GM21825 (cell line): Measurements from ENCODE around the gene POLN.
"Not testable (repeated sequence)": the region's sequence is repeated elsewhere in the genome, so short reads cannot be mapped to it uniquely, and the experiment has no call there.

Experiments used
- ATAC-seq: cut with Tn5 transposase; IDR thresholded peaks from one replicate; pipeline ENCODE4 v1.9.1; 2021; ENCODE audit warnings: mild to moderate bottlenecking, moderate library complexity; ENCODE audit not compliant: unreplicated experiment

The POLN gene

DNA sequence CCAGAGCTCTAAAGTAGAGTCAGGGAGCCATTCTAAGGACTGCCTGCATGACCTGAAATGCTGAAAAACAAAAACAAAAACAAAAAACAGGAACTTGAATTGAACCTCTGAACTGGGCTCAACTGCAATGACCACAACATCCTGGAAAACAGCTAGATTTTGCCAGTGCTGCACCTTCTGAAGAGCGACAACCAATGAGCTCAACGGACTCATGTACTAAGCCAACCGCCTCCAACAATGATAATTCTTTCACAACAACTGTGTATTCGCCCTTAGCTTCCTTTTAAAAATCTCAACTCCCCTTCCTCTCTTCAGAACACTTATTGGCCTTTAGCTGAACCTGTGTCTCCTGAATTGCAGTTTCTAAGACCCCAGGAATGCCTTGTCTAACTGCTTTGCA, 69.8 kb downstream of the POLN start:
- ATAC-seq = no peak

DNA sequence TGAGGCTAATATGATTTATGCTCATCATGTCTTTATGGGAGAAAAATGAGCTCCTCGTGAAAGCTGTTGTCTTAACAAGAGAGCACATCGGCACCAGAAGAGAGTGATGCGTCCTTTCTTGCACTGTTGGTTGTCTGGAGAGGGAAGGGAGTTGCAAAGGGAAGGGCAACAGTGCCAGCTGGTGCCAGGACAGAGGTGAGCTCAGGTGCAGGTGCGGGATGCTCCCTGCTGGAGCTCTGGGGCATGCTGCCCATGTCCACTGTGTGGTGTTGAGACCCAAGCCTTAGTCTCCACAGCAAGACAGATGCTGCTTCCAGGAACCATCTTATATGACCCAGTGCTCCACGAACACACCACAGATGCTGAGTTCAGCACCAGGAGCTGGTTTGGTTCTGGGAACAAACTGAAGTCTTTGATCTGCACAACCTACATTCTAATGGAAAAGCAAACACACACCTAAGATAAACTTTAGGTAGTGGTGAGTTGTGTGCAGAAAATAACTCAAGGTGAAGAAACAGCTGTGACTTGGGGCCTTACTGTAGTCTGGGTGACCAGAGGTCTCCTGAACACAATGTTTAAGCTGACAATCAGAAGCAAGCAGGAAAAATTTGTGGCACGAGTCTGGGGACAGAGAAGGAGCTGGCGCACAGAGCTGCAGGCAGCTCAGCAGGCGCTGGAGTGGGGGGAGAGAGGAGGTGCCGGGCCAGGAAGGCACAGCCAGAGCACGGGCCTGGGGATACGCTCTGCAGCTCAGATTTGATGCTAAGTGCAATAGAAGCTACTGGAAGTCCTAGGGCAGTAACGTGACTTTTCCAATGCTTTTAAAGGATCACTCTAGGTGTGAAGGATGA, 73.2 kb downstream of the POLN start:
- no peak for ATAC-seq

DNA sequence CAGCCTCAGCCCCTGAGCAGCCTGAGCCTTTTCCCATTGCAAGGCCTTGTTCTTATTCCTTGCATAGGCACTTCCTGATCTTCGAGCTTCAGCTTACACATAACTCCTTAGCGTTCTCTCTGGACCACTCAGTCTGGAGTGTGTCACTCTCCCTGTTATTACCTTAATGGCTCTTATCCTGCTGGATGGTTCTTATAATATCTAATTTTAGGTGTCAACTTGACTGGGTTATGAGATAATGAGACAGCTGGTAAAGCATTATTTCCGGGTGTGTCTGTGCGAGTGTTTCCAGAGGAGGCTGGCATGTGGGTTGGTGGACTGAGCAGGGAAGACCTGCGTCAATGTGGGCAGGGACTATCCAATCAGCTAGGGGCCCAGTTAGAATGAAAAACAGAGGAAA, 75.7 kb downstream of the POLN start:
- no peak for ATAC-seq

GRCh38 chr4:2165391-2165790, 76.5 kb downstream of the POLN start:
- no peak for ATAC-seq

DNA sequence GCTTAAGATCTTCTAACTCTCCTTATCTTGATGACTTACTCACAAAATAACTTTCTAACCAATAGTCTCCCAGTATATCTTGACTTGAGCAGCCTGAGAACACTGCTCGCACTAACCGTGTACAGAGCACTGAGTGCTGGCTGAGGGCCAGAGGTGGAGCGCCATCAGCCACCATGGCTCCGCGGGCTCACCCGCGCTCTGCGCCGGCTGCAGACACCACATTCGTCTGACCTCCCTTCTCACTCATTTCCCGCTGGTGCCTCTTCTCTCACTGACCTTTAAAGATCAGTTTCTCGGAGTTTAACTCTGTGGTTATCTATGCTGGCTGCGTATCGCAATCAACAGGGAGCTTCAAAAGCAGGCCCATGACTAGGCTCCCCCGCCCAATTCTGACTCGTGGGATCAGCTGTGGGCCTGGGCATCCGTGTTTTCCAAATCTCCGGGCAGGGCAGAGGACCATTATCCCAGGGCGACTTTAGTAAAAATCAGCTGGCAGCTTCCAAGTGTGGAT, 78.6 kb downstream of the POLN start:
- no peak for ATAC-seq

GRCh38 chr4:2161092-2161703, 80.7 kb downstream of the POLN start:
- not testable (repeated sequence) for ATAC-seq

DNA sequence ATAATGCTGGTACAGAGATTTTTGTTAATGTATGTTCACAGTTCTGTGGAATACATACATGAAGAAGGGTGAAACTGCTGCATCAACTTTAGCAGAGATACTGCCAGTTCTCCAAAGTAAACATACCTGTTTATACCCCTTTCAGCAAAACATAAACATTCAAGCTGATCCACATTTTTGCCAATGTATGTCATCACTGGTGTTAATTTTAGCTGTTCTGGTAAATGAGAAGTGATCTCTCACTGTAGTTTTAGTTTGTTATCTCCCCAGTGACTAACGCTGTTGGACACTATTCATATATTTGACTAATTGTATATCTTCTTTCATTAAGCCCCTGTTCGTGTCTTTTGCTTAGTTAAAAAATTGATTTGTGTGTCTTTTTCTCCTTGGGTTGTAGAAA, 82.0 kb downstream of the POLN start:
- ATAC-seq = no peak

GRCh38 chr4:2155246-2155645, 86.7 kb downstream of the POLN start:
- ATAC-seq = no peak

DNA sequence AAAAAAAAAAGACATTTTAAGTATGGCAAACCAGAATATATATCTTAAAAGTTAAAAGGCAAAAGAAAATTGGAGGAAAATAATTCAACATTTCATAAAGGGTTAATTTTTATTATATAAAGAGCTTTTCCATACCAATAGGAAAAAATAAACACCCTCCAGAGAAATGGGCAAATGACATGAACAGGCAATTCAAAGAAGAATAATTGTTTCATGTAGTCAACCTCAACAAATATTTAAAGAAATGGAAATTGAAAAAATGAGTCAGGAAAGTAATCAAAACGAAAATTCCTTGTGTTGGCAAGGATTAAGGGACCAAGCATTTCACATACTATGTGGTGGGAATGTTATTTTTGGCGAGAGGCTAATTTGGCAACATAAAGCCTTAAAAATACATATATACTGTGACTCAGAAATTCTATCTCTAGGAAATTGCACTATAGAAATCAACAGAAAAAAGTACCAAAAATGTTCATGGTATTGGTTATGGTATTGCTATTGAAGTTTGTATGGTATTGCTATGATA, 87.6 kb downstream of the POLN start:
- ATAC-seq = no peak

DNA sequence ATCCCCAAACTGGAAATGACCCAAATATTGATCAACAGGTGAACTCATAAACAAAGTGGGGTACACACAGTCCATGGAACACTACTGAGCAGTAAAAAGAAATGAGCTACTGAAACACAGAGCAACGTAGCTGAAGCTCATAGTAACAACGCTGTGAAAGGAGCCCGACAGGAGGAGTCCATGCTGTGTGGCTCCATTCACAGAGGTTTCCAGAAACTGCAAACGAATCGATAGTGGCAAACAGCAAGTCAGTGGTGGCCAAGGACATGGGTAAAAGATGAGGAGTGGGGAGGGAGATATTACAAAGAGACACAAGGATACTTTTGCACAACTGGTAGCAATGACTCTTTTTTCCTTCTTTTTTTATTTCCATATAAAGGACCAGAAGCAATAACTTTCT, 90.4 kb downstream of the POLN start:
- ATAC-seq = no peak

DNA sequence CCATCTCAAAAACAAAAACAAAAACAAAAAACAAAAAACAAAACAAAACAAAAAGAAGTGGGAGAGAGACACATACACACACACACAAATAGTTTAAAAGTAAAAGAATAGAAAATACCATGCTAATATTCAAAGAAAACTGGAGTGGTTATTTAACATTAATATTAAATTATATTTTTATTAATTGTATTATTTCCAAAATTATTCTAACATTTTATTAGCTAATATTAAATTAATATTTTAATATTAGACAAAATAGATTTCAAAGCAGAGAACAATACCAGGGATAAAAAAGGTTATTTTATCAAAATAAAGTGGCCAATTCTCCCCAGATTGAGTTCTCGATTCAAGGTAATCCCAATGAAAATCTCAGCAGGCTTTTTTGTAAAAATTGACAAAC, 91.8 kb downstream of the POLN start:
- ATAC-seq = no peak

DNA sequence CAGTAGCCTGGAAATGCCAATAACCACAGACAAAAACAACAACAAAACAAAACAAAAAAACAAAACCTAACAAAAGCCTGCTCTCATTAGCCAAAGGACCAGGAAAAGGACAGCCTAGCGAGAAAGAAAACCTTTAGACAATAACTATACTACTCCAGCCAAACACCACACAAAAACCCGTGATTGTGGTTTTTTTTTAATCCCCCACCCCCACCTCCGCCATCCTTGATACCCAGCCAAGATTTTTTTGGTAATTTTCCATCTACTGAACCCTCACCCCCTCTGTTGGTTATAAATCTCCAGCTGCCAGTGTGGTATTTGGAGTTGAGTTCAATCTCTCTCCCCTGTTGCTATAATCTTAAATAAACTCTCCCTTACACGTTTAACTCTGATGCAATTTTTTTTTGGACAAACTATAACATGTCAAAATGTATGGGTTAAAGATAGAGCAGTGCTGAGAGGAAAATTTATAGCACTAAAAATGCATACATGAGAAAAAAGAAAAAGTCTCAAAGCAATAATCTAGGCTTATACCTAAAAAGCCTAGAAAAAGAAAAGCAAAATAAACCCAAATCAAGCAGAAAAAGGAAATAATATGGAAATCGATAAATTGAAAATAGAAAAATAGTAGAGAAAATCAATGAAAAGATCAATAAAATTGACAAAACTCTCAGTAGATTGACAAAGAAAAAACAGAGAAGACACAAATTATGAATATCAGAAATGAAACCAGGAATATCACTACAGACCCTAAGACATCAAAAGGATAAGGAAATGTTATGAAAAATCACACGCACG, 99.1 kb downstream of the POLN start:
- no peak for ATAC-seq

DNA sequence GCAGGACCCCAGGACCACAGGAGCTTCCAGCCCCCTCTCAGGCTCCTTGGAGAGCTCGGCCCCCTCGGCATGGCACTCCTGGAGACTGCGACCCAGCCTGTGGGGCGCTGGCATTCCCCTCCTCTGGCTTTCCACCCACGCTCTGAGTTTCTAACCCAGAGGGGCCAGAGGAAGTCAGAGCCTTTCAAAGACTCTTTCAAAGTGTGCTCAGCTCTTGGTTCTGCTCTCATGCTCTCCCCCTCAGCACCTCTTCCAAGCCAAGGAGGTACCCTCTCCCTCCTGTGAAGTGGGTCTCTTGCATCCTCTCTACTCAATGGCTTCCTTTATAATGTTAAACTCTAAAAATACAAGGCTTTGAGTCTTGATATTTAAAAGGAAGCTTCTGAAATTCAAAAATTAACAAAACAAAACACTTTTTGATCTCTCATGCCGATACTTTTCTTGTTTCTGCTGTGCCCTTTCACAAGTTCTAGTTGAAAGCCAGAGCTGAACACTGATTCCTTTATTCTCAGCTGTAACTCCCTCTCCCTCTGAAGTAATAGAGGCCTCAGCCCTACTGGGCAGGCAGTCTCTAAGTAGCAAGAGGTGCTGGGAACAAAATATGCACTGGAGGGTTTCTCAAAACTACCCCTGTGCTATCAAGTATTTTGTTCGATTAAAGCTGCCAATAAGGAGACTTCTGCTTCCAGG, 100.0 kb downstream of the POLN start:
- no peak for ATAC-seq

- no peak for ATAC-seq
Observed at GRCh38 chr4:2141022-2141761, 100.7 kb downstream of the POLN start.

GRCh38 chr4:2138846-2139500, 102.9 kb downstream of the POLN start:
- no peak for ATAC-seq

- no peak for ATAC-seq
Observed at GRCh38 chr4:2136726-2137125, 105.2 kb downstream of the POLN start.

- ATAC-seq = no peak
Observed at GRCh38 chr4:2135083-2135482, 106.8 kb downstream of the POLN start.

DNA sequence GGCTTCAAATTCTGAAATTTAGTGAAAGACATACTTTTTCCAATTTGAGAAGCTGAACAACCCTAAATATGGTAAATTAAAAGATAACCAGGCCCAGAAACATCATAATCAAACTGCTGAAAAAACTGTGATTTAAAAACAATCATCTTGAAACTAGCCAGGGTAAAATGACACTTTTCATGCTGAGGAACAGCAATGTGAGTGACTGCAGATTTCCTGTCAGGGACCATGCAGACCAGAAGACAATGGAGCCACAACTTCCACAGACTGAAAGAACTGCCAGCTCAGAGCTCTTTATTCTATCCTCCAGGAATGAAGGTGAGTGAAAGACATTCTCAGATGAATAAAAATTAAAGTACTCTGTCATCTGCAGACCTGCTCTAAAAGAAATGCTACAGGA, 109.5 kb downstream of the POLN start:
- no peak for ATAC-seq

- ATAC-seq = no peak
Observed at GRCh38 chr4:2127609-2128332, 114.2 kb downstream of the POLN start.
